ENCODE measurements around the gene RAB31. TPM values are rescaled to one million over a fixed set of nuclear protein-coding genes. Genes with fewer than 3 reads are reported as not detected.
A peak's percentile ranks its signal among the peaks of the same experiment; 100 is the strongest.

The RAB31 gene
- total and polyA plus RNA-seq, 3 donors from 2014 or later, result 75.9 to 110 (median 81.5) TPM

DNA sequence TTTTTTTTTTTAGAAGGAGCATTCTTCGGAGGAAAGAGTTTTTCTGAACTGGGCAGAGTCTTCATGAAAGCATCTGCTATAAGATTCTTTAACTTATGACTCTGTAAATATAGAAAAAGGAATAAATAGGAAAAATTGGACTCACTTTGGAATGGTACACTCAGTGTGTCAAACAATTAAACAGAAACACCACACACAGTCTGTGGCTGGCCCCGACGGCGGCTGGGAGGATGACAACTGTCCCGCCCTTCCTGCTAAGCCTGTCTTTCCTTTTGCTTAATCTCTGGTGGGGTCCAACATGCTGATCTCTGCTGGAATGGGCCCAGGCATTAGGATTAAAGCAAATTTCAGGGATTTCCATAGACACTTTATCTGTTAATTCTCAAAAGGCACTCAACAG lies 12.5 kb upstream of the RAB31 start:
- Histone ChIP-seq H3K9me3 (no peaks in the 10 kb centered on the region), H3K36me3 (ENCODE audit: low read depth, missing control alignments) (no peaks in the 10 kb centered on the region), H3K27ac (no peak overlapping the region), H3K4me3 (no peak overlapping the region), H3K27me3 (no peaks in the 10 kb centered on the region), H3K4me1 (peaks cover 12% of the 10 kb centered on the region)
- TF ChIP-seq, protein P1, sequence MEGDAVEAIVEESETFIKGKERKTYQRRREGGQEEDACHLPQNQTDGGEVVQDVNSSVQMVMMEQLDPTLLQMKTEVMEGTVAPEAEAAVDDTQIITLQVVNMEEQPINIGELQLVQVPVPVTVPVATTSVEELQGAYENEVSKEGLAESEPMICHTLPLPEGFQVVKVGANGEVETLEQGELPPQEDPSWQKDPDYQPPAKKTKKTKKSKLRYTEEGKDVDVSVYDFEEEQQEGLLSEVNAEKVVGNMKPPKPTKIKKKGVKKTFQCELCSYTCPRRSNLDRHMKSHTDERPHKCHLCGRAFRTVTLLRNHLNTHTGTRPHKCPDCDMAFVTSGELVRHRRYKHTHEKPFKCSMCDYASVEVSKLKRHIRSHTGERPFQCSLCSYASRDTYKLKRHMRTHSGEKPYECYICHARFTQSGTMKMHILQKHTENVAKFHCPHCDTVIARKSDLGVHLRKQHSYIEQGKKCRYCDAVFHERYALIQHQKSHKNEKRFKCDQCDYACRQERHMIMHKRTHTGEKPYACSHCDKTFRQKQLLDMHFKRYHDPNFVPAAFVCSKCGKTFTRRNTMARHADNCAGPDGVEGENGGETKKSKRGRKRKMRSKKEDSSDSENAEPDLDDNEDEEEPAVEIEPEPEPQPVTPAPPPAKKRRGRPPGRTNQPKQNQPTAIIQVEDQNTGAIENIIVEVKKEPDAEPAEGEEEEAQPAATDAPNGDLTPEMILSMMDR (IDR thresholded peaks at IDR 0.05), result no peak
- no peak for TF ChIP-seq POLR2A (IDR thresholded peaks at IDR 0.05)
- 68 to 72% methylated on average over 5 of the region's 5 CpGs for WGBS, 2 donors
- intact Hi-C loops (cut with DNase I; ENCODE audit: low total_unique reads), result no loop called here
- DNase-seq, result no peak

DNA sequence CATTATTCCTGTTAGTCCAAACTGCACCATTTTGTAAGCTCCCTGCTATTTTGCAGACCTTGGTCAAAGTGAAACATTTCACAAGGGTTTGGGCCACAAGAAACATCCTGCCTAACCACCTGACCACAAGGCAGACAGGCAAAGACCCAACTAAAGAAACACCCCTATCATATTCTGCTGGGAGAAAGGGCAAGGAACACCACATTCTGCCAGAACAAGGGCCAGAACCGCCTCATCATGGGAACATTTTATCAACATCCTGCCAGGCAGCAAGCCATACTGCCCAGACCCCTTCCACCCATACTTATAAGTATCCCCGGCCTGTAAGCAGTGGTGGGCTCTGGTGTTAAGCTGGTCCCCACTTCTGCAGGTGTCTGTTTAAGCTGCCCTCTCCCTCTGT lies 12.0 kb upstream of the RAB31 start:
- Histone ChIP-seq H3K9me3 (no peaks in the 10 kb centered on the region), H3K36me3 (ENCODE audit: low read depth, missing control alignments) (no peaks in the 10 kb centered on the region), H3K27ac (peak overlapping the region; percentile 21 to 44), H3K4me3 (no peak overlapping the region), H3K27me3 (no peaks in the 10 kb centered on the region), H3K4me1 (peaks cover 12% of the 10 kb centered on the region)
- intact Hi-C loops (cut with DNase I; ENCODE audit: low total_unique reads), result no loop called here
- no peak for DNase-seq
- TF ChIP-seq, protein P1 (IDR thresholded peaks at IDR 0.05), result no peak
- no peak for TF ChIP-seq POLR2A (IDR thresholded peaks at IDR 0.05)
- WGBS, 2 donors, result 40 to 60% methylated on average over 2 of the region's 2 CpGs

DNA sequence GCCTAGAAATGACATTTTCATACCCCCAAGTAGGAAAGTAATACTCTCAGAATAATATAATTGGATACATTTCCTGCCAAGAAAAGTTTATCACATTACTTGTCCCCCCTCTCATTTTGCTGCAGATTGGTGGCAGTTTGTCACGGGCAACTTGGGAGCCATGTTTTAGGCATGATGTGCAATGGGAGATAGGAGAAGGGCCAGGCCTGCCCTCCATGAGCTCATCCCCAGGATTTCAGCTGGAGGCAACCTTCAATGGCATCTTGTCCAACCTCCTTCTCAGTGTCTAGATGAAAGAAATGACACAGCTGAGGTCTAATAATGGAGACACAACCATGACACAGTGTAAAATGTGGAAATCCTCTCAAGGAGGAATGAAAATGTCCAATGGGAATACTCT lies 11.4 kb upstream of the RAB31 start:
- H3K27ac ChIP-seq, result peak overlapping the region; percentile 21 to 44
- intact Hi-C loops (cut with DNase I; ENCODE audit: low total_unique reads), result no loop called here

DNA sequence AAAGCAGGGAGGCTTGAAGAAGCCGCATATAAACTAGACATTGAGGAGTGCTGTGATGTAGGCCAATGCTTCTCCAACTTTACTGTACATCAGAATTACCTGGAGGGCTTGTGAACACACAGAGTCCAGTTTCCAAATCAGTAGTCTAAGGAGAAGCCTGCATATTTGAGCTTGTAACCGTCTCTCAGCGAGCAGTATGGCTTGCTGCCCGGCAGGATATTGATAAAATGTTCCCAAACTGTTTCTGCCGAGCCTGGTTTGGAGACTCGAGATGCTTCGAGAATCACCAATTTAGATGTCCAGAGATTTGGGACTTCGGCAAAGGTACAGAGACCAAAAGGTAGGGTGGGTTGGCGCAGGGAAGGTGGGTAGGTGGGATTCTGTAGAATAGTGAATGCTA lies 11.0 kb upstream of the RAB31 start:
- no peak for TF ChIP-seq POLR2A (IDR thresholded peaks at IDR 0.05)
- TF ChIP-seq, protein P1 (IDR thresholded peaks at IDR 0.05), result no peak
- intact Hi-C loops (cut with DNase I; ENCODE audit: low total_unique reads), result no loop called here
- Histone ChIP-seq H3K9me3 (no peaks in the 10 kb centered on the region), H3K4me3 (no peak overlapping the region), H3K27me3 (no peaks in the 10 kb centered on the region), H3K4me1 (peaks cover 12% of the 10 kb centered on the region), H3K36me3 (ENCODE audit: low read depth, missing control alignments) (no peaks in the 10 kb centered on the region), H3K27ac (peak overlapping the region; percentile 21 to 44)
- 39 to 62% methylated on average over 9 of the region's 9 CpGs for WGBS, 2 donors
- DNase-seq, result peak; percentile 81

More for the DNA sequence above, 11.4 kb upstream of the RAB31 start:
- H3K4me3 ChIP-seq, result no peak overlapping the region
- WGBS, 2 donors, result 55 to 87% methylated on average over 1 of the region's 1 CpG
- TF ChIP-seq POLR2A (IDR thresholded peaks at IDR 0.05), result no peak
- TF ChIP-seq, protein P1 (IDR thresholded peaks at IDR 0.05), result no peak
- no peak for DNase-seq
- no peaks in the 10 kb centered on the region for H3K27me3 ChIP-seq
- no peaks in the 10 kb centered on the region for H3K36me3 ChIP-seq (ENCODE audit: low read depth, missing control alignments)
- peaks cover 12% of the 10 kb centered on the region for H3K4me1 ChIP-seq
- H3K9me3 ChIP-seq, result no peaks in the 10 kb centered on the region

DNA sequence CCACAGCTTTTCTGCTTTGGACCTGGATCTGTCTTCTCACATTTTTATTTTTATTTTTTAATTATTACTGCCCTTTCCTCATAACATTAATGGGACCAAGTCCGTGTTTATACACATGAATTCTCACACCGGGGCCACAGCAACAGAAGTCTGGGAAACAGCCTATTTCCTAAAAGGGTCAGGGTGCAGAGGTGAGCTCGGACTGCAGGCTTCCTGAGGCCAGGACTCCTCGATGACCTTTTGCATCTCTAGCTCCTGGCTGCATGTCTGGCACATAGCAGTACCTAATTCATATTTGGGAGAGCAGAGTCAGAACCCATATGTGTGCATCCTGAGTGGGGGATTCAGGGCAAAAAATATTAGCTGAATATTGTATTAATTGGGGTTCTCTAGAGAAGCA lies 9.6 kb upstream of the RAB31 start:
- TF ChIP-seq, protein P1 (IDR thresholded peaks at IDR 0.05), result no peak
- no peak for TF ChIP-seq POLR2A (IDR thresholded peaks at IDR 0.05)
- no peak for DNase-seq
- Histone ChIP-seq H3K4me1 (peaks cover 12% of the 10 kb centered on the region), H3K9me3 (no peaks in the 10 kb centered on the region), H3K4me3 (no peak overlapping the region), H3K27ac (no peak overlapping the region), H3K27me3 (no peaks in the 10 kb centered on the region), H3K36me3 (ENCODE audit: low read depth, missing control alignments) (no peaks in the 10 kb centered on the region)
- intact Hi-C loops (cut with DNase I; ENCODE audit: low total_unique reads), result no loop called here
- 96 to 98% methylated on average over 4 of the region's 4 CpGs for WGBS, 2 donors

Data from testis (tissue), 3 donors.